Measurements from ENCODE around the gene CKAP4.
A peak's percentile ranks its signal among the peaks of the same experiment; 100 is the strongest.

Gene CKAP4

DNA sequence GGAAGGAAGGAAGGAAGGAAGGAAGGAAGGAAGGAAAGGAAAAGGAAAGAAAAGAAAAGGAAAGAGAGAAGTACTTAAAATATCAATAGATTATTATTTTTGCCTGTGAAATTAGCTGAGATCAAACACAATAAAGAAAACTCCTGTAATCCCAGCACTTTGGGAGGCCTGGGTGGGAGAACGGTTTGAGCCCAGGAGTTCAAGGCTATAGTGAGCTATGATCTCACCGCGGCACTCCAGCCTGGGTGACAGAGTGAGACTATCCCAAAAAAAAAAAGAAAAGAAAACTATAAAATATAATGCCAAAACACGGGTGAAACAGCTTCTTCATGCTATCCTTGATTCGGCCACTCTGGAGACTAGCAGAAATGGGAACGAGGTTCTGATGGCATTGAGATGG is 26.2 kb upstream of the CKAP4 start:
- DNase-seq: no peak

DNA sequence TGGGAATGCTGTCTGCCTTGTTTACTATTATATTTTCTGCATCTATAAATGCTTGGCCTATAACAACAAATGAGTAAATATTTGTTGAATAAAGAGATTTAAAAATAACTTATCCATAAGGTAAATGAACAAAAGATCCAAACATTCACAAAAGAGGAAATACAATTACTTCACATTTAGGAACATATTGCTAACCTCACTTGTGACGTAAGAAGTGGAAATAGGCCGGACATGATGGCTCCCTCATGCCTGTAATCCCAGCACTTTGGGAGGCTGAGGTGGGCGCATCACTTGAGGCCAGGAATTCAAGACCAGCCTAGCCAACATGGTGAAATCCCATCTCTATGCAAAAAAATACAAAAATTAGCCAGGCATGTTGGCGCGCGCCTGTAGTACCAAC is 25.7 kb upstream of the CKAP4 start:
- peak; percentile 37 to 55 for DNase-seq

DNA sequence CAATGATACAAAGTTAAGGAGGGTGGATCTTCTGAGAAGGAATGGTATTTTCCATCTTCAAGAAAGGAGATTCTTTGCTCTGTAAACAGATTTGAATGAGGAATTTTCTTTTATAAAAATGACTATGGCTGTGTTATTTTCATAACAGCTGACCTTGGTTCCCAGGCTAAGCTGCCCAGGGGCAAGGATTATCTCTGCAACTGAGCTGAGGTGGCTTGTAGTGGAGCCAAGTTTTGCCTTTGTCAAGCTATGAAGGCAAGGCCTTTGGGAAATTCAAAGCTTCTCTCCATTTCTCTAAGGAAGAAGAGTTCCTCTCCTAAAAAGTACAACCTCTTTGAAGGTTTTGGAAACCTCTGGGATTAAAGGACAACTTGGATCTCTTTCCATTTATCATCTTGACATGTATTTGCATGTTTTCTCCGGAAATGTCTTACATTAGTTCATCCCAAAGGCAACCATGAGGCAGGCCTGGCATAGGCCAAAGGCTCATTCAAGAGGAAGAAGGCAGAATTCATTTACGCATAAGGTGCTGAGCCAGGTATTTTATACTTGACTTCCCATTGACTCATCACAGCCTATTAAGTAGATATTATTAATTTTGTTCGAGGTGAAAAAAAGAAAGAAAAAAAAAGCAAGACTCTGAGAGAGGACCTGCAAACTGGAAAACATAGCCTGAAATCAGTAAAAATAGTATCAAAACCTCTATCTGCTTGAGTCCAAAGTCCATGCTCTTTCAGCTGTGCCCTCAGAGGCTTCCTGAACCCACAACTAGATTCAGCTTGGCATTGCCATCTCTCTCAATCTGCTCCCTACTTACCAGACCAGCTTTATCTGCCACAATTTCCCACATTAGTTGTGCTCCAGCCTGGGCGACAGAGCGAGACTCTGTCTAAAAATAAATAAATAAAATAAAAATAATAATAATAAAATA is 24.0 kb upstream of the CKAP4 start:
- DNase-seq: no peak

DNA sequence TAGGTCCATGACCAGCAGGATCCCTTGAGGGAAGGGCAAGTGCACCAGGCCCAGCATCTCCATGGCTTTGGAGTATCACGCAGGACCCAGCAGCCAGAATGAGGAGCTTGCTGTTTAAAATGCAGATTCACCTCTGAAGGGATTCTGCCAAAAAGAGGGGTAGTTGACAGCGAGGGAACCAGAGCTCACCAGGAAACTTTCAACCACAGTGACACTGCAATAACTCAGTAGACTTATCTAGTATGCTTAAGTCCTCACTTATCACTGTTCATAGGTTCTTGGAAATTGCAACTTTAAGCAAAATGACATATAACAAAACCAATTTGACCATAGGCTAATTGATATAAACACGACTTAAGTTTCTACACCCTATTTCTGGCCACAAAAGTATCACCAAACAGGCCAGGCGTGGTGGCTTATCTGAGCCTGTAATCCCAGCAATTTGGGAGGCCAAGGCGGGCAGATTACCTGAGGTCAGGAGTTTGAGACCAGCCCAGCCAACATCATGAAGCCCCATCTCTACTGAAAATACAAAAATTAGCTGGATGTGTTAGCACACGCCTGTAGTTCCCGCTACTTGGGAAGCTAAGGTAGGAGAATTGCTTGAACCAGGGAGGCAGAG is 21.4 kb upstream of the CKAP4 start:
- peak in 1 of 2 donors; percentile 10 for DNase-seq

DNA sequence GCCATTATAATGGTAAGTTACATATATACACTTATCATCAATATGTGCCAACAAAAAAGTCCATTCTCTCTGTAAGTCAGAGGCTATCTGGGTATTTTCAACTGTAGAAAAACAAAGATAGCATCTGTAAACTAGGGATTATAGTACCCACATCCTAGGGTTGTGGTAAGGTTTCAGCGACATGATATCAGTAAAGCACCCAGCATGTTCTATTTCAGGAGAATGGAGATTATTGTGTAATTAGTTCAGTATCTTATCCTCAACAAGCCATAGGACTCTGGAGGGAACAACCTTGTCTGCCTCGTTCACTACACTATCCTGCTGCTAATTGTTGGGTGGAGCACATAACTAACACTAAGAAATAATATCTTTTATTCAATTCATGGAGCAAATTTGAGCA is 19.7 kb upstream of the CKAP4 start:
- no peak for DNase-seq

DNA sequence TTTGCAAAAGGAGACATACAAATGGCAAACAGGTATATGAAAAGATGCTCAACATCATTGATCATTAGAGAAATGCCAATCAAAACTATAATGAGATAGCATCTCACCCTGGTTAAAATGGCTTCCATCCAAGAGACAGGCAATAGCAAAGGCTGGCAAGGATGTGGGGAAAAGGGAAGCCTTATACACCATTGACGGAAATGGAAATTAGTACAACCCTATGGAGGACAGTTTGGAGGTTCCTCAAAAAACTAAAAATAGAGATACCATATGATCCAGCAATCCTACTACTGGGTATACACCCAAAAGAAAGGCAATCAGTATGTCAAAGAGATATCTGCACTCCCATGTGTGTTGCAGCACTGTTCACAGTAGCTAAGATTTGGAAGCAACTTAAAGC is 17.3 kb upstream of the CKAP4 start:
- peak; percentile 66 to 82 for DNase-seq

DNA sequence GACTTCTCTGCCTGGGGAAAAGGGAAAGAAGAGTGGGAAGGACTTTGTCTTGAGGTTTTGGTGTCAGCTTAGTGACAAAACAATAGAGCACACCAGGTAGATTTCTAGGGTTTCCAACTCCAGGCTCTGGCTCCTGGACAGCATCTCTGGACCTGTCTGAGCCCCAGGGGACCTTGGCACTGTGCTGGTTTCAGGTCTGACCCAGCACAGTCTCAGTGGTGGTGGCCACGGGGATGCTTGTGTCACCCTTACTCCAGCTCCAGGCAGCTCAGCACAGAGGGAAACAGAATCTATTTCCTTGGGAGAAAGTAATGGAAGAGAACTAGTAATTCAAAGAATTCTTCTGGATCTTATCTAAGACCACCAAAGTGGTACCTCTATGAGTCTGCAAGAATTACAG is 11.1 kb upstream of the CKAP4 start:
- DNase-seq: no peak

DNA sequence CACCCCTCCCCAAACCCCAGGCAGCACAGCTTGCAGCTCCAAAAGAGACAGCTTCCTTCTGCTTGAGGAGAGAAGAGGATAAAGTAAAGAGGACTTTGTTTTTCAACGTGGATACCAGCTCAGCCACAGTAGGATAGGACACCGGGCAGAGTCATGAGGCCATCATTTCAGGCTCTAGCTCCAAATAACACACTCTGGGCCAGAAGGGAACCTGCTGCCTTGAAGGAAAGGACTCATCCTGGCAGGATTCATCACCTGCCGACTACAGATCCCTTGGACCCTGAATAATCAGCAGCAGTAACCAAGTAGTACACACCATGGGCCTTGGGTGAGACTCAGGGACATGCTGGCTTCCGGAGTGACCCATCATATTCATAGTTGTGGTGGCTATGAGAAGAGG is 10.4 kb upstream of the CKAP4 start:
- no peak for DNase-seq

DNA sequence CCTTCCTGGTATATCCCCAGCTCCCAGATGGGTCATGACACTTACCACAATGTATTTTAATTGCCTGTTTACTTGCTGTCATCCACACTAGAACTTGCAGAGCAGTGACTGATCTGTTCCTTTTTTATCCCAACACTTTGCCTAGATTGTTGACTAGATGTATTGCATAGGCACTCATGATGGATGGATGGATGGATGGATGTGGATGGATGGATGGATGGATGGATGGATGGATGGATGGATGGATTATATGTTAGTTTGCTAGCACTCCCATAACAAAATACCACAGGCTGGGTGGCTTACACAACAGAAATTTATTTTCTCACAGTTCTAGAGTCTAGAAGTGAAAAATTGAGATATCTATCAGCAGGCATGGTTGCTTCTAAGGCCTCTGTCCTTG is 8.7 kb upstream of the CKAP4 start:
- DNase-seq: no peak

DNA sequence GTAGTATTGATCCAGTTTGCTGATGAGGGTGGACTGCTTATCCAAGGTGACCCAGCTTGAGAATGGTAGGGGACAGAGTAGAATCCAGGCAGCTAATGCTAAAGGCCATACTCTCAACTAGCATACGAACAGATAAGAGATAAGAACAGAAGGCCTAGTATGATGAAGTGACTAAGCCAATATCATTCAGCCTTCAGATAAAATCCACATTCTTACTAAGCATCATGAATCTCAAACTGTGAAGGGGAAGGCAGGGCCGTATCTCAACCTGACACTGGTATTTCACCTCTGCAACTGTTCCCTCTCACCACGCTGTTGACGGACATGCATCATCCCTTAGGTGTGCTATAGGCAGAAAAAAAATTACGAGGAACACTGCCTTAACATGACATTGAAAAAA is 8.1 kb upstream of the CKAP4 start:
- DNase-seq: no peak

DNA sequence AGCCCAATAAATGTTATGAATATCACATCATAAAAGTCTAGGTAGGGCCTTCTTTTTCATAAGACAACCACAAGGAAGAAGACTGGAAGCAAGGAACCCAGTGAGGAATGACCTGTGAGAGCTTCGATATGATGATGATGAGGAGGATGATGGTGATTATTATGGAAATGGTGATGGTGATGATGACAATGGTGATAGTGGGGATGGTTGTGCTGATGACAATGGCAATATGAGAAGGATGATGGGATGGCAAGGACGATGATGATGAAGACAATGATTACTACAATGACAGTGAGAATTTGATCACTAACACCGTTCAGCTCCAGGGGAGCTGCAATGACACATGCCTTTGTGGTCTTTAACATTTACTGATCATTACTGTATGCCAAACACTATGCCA is 7.7 kb upstream of the CKAP4 start:
- DNase-seq: no peak

DNA sequence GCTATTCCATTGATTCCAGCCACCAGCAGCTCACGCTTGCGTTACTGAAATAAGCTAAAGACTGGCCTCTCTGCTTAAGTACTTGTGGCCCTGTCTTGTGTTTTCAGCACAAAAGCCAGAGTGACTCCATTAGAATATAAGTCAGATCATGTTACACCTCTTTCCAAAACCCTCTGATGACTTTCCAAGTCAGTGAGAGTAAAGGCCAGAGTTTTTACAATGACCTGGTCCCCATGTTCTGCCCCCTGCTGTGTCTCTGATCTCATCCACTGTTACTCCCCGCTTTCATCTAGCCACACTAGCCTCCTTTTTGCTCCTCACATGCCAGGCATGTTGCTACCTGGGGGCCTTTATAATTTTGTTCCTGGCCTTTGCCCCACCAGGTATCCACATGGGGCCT is 6.9 kb upstream of the CKAP4 start:
- DNase-seq: no peak

DNA sequence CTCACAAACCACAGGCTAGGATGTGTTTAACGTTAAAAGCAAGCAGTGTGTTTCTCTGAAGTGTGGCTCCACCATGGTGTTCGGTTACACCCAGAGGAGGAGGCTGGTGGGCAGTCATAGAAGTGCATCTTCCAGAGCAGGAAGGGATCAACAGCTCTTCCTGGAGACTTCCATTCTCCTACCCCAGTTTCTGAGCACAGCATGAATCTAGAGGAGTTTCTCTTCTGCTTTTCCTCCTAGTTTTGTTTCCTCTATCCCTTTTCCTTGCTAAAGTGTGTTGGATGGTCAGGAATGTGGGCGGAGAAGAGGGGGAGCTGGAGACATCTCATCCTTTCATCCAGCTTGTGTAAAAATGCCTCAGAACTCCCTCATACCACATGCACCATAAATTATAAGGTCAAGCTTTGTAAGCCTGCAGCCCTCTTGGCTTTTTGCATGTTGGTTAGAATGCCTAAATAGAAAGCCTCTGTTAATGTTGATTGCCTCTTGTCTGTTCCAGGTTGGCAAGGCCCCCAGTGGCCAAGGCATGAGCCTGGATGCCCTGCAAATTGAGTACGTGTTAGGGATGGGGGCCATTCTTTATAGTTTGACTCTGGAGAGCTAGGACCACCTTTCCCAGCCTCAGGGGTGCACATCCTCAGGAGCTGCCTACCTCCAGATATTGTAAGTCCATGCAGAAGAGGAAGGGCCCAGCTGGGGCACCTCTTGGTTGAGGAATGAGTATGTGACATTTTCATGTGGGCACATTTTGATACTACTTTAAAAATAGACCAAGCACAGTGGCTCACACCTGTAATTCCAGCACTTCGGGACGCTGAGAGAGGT is 4.0 kb upstream of the CKAP4 start:
- DNase-seq: peak; percentile 30 to 41

DNA sequence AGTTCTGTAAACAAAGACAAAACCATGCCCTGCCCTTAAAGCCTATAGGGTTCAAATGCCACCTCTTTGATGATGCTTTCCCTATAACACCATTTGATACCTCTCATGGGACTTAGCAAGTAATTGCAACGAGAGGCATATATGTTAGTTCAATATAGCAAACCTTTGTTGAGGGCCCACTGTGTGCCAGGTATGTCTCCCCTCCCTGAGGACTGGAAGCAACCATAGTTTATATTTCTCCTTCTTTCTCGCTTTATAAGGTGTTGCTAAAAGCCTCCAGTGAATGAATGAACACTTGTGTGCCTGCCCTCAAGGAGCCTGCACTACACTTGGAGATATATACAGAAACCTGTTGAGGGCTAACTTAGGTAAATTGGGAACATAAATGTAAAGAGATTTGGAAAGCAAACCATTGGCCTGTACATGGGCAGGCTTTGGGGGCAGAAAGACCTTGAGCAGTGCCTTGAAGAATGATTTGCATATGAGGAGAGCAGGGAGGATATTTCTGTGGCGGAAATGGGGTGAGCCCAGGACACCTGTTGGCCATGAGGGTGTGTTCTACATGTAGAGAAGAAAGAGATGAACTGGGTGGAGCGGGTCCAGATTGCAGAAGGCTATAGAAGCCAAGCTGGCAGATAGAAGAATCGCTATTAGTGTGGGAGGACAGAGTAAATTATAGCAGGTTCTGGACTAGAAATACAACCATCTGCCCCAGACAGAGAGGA is 1.8 kb upstream of the CKAP4 start:
- DNase-seq: no peak

DNA sequence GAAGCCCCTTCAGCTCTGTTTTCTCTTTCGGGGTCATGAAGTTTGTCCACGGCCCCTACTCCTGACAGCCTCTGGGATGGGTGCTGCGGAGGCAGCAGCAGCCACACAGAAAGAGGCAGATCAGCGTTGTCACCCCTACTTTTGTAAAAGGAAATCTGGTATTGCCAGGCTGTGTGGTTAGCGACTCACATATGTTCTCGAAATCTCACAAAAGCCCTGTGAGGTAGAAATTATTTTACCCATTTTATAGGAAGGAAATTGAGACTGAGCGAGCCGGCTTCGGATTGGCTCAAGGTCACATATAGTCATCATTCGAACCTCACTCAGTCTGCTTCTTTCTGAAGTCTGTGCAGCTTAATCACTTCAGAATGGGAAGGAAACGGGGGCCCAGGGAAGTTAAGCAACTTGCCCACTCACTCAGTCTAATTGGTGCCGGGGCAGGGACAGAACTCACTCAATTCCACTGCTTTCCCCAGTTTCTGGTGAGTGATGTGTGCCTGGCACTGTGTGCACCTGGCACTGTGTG is 1.1 kb upstream of the CKAP4 start:
- DNase-seq: peak; percentile 88 to 91

DNA sequence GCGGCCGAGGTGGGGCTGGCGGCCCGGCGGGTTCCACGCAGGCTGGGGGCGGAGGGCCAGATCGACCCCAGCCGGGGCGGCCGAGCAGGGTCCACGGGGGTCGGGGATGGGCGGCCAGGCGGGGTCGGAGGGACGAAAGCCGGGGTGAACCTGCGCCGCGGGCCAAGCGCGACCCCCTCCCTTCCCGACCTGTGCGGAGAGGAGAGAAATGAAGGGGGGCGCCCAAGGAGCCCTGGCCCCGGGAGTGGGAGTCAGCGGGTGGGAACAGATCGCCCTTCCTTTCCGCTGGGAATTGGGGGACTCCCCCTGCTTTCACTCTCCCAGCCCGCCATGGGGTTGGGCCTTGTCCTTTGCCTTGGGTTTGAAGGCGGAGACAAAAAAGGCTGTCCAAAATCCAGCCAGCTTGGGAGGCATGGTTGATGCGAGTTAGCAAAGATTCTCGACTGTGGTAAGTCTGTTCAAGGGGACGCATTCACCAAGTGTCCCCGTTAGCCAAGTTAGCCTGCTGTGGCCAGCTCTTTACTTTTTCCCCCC is 559 bp upstream of the CKAP4 start:
- DNase-seq: peak; percentile 45 to 63

DNA sequence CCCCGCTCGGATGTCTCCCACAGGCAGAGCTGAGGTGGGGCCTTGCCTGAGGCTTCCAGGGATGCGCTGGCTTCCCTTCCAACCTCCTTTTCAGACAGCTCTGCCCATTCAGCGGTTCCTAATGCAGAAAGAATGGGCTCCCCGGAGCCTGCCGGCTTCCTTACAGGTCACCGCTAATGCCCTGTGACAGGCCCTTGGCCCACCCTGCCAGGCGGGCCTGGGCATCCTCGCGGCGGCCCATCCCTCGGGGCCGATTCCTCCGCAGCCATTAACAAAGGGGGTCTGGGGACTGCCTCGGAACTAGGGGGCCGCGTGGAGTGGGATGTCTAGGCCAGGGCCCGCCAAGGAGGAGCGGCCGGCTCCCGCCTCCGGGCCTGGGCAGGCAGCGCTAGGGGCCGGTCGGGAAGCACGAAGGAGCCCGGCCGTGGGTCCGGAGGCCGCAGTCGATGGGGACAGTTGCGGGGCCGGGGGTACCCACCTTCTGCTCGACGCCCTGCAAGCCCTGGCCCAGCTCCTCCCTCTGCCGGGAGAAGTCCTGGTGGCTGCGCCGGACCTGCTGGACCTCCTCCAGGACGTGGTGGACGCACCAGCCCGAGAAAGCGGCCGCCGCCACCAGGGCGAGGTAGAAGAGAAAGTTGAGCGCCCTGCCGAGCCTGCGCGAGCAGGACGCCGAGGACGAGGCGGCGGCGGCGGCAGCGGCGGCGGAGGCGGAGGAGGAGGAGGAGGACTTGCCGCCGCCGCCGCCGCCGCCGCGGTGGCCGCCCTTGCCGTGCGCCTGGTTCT is 738 bp downstream of the CKAP4 start:
- peak; percentile 24 to 50 for DNase-seq

DNA sequence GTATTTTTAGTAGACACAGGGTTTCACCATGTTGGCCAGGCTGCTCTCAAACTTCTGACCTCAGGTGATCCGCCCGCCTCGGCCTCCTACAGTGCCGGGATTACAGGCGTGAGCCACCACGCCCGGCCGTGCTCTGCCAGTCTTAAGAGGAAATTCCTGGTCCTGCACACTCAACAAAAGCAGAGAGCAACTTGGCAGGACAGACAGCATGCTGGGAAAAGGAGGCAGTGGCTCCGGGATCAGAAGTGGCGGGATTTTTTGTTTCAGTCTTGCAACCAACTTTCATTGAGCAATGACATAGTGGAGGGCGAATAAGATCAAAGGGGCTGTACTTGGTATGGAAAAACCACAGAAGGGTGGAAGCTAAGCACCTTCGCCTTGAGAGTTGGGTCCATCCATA is 2.1 kb downstream of the CKAP4 start:
- DNase-seq: peak; percentile 65 to 69

DNA sequence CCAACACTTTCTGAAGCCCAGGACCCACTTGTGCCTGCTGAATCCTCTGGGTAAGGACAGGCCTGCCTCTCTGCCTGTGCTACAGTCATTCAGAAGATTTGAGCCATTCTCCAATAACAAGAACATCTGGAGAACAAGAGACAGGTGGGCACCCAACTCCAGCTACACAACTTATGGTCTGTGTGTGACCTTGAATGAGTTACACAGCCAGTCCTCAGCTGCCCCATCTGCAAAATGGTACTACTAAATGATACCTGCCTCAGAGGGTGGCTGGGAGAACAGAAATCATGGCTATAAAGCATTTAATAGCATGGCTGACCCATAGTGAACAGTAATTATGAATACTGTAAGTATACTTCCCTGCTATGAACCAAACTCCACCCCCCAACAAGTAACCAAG is 4.2 kb downstream of the CKAP4 start:
- DNase-seq: no peak

DNA sequence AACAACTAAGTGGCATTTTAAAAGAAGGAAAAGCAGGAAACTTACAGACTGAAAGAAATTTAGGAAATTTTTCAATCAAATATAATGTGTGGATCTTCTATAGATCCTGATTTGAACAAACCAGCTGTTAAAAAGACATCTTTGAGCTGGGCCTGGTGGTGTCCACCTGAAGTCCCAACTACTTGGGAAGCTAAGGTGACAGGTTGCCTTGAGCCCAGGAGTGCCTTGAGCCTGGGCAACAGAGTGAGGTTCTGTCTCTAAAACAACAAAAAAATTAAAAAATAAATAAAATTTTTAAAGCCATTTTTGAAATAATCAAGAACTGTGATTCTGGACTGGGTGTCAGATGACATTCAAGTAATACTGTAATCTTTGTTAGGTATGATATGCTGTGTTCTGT is 7.0 kb downstream of the CKAP4 start:
- no peak for DNase-seq

DNA sequence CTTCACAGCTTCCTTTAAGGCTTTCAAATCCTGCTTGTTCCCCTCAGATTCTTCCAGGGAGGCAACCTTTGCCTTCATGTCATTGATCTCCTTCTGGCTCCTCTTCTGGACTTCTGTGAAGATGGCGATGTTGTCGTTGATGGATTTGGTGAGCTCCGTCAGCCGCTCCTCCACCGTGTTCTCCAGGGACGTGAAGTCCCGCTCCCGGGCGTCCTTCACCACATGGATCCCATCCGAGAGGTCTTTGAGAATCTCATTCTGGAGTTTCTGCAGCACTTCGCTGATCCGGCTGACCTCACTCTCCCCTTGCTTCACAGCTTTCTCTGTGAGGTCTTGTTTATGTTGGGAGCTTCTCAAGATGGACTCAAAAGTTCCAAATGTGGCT is 7.9 kb downstream of the CKAP4 start:
- DNase-seq: no peak
